MM.1S (cell line): ENCODE results near the gene FAM227B.

Experiments used
- DNase-seq: peaks from one replicate; pipeline ENCODE4 v3.0.0-alpha.2; 2015
- H2AFZ ChIP-seq: fragments of 300-600 bp; sonication (generic); 2 replicates; pipeline ENCODE4 v1.6.0; 2016; ENCODE audit warnings: antibody characterized with exemption, low read length
- H3F3A ChIP-seq: fragments of 300-600 bp; sonication (generic); 2 replicates; pipeline ENCODE4 v1.6.1; 2016; ENCODE audit warnings: mild to moderate bottlenecking, antibody characterized with exemption, low read length, moderate library complexity, mixed read lengths; ENCODE audit not compliant: insufficient read depth
- H3K27ac ChIP-seq: fragments of 300-600 bp; sonication (generic); 2 replicates; pipeline ENCODE4 v1.5.1; 2016; ENCODE audit warnings: mild to moderate bottlenecking, low read length
- H3K27me3 ChIP-seq: fragments of 300-600 bp; sonication (generic); replicated peaks from 2 replicates; pipeline ENCODE4 v1.6.0; 2016; ENCODE audit warnings: low read length; ENCODE audit not compliant: insufficient read depth
- H3K36me3 ChIP-seq: fragments of 300-600 bp; sonication (generic); replicated peaks from 2 replicates; pipeline ENCODE4 v1.6.1; 2016; ENCODE audit warnings: mild to moderate bottlenecking, low read length, mixed read lengths; ENCODE audit not compliant: insufficient read depth
- H3K4me1 ChIP-seq: fragments of 300-600 bp; sonication (generic); 2 replicates; pipeline ENCODE4 v1.6.1; 2016; ENCODE audit warnings: low read length, mixed read lengths
- H3K4me2 ChIP-seq: fragments of 300-600 bp; sonication (generic); 2 replicates; pipeline ENCODE4 v1.6.0; 2016; ENCODE audit warnings: low read depth, low read length
- H3K4me3 ChIP-seq: fragments of 300-600 bp; sonication (generic); 2 replicates; pipeline ENCODE4 v1.5.1; 2016; ENCODE audit warnings: low read length, mixed read lengths
- H3K79me2 ChIP-seq: fragments of 300-600 bp; sonication (generic); 2 replicates; pipeline ENCODE4 v1.6.1; 2016; ENCODE audit warnings: mixed run types, low read length, mixed read lengths
- H3K9ac ChIP-seq: fragments of 300-600 bp; sonication (generic); 2 replicates; pipeline ENCODE4 v1.6.1; 2016; ENCODE audit warnings: low read length, mixed read lengths
- H3K9me2 ChIP-seq: fragments of 300-600 bp; sonication (generic); replicated peaks from 2 replicates; pipeline ENCODE4 v1.6.1; 2016; ENCODE audit warnings: mild to moderate bottlenecking, low read length, mixed read lengths; ENCODE audit not compliant: insufficient read depth
- H3K9me3 ChIP-seq: fragments of 300-600 bp; sonication (generic); replicated peaks from 2 replicates; pipeline ENCODE4 v1.6.1; 2016; ENCODE audit warnings: mild to moderate bottlenecking, low read length, mixed read lengths; ENCODE audit not compliant: insufficient read depth
- H4K20me1 ChIP-seq: fragments of 300-600 bp; sonication (generic); 2 replicates; pipeline ENCODE4 v1.6.1; 2016; ENCODE audit warnings: mild to moderate bottlenecking, low read length, moderate library complexity, mixed read lengths; ENCODE audit not compliant: insufficient read depth
- EZH2 ChIP-seq: fragments of 300-600 bp; sonication (generic); optimal IDR thresholded peaks from 2 replicates; pipeline ENCODE3; 2017; ENCODE audit warnings: low read depth, mild to moderate bottlenecking, antibody characterized with exemption, low read length, mixed read lengths
- EZH2phosphoT487 ChIP-seq: fragments of 300-600 bp; sonication (generic); IDR thresholded peaks from 2 replicates; pipeline ENCODE4 v1.6.1; 2018; ENCODE audit warnings: antibody characterized with exemption, low read length
- TF ChIP-seq, protein P1 (sequence below): fragments of 300-600 bp; sonication (generic); IDR thresholded peaks from 2 replicates; pipeline ENCODE4 v1.5.1; 2016; ENCODE audit warnings: antibody characterized with exemption, low read length, mixed read lengths

FAM227B gene

DNA sequence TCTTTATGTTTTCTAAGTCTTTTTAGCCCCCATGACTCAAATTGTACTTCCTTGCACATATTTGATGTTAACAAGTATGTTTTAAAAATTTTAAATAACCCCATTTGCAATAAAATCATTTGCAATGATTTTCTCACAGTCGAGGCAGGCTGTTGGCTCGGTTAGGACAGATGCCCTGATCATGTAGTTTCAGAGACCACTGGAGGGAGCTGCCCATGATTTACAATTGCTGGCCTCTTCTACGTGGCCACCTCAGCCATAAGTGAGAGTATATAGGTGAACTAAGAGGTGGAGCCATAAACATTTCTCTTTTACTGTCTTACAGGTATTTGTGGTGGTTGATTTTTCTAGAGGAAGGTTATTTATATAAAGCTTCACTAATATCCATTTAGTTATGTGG, 1.9 kb upstream of the FAM227B start:
- H3K27me3 ChIP-seq: no peaks in the 10 kb centered on the region
- H3K27ac ChIP-seq: no peak overlapping the region
- H3K79me2 ChIP-seq: peaks cover 31% of the 10 kb centered on the region
- H3K36me3 ChIP-seq: no peaks in the 10 kb centered on the region
- DNase-seq: no peak
- H3K4me2 ChIP-seq: 0 out of 2 replicates have a peak overlapping the region, but pooled peaks have one; percentile 55
- H3K9me2 ChIP-seq: no peaks in the 10 kb centered on the region
- no peaks in the 10 kb centered on the region for H3F3A ChIP-seq
- H3K9me3 ChIP-seq: no peaks in the 10 kb centered on the region
- H2AFZ ChIP-seq: no peak overlapping the region
- no peaks in the 10 kb centered on the region for H4K20me1 ChIP-seq
- H3K4me1 ChIP-seq: 0 out of 2 replicates have a peak, but pooled peaks cover 11% of the 10 kb centered on the region
- no peak overlapping the region for H3K4me3 ChIP-seq
- no peak overlapping the region for H3K9ac ChIP-seq
- TF ChIP-seq, protein P1, sequence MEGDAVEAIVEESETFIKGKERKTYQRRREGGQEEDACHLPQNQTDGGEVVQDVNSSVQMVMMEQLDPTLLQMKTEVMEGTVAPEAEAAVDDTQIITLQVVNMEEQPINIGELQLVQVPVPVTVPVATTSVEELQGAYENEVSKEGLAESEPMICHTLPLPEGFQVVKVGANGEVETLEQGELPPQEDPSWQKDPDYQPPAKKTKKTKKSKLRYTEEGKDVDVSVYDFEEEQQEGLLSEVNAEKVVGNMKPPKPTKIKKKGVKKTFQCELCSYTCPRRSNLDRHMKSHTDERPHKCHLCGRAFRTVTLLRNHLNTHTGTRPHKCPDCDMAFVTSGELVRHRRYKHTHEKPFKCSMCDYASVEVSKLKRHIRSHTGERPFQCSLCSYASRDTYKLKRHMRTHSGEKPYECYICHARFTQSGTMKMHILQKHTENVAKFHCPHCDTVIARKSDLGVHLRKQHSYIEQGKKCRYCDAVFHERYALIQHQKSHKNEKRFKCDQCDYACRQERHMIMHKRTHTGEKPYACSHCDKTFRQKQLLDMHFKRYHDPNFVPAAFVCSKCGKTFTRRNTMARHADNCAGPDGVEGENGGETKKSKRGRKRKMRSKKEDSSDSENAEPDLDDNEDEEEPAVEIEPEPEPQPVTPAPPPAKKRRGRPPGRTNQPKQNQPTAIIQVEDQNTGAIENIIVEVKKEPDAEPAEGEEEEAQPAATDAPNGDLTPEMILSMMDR: no peak
- TF ChIP-seq EZH2: no peak
- no peak for TF ChIP-seq EZH2phosphoT487

DNA sequence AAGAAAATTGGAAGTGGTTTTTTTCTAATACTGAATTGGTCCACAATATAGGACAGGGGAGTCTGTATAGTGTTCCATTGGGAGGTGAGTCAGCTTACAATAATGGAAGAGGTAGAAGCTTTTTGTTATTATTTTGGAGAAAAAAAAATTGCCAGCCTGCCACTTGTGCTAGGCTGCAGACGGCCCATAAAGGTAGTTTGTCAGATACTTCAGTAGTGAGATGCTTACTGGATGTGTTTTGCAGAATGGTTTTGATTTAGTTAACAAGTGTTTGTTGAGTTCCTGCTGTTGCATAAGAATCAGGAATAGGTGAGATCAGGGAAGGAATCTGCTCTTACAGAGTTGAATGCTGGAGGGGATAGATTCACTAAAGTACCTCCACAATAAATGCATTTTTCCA, 1.3 kb upstream of the FAM227B start:
- Histone ChIP-seq H3K9ac (peak overlapping the region; percentile 88; the same call in 1 of the 2 replicates), H4K20me1 (no peaks in the 10 kb centered on the region), H3K9me3 (no peaks in the 10 kb centered on the region), H3K4me2 (peak overlapping the region; percentile 55), H3K27me3 (no peaks in the 10 kb centered on the region), H3F3A (no peaks in the 10 kb centered on the region), H2AFZ (peak overlapping the region; percentile 69; the same call in 1 of the 2 replicates), H3K36me3 (no peaks in the 10 kb centered on the region), H3K79me2 (peaks cover 31% of the 10 kb centered on the region), H3K9me2 (no peaks in the 10 kb centered on the region), H3K4me3 (peak overlapping the region; percentile 89), H3K27ac (no peak overlapping the region), H3K4me1 (0 out of 2 replicates have a peak, but pooled peaks cover 11% of the 10 kb centered on the region)
- TF ChIP-seq EZH2phosphoT487 (no peak), EZH2 (no peak)
- TF ChIP-seq, protein P1: no peak
- no peak for DNase-seq

DNA sequence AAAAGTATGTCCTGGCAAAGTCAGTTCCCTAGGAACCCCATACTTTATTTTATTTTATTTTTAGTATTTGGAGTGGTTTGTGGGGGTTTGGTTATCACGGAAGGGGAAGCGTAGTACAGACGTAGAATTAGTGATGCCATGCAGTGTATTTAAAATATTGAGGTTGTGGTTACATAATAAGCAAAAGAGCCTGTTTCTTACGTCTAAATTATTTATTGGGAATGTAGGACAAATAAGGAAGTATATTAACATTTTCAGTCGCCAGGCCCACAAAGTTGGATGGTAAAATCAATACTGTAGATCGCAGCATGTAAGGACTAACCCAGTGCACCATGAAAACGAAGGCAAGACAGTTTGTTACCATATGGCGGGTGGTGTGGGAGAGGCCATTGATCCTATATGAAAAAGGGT, 788 bp upstream of the FAM227B start:
- Histone ChIP-seq H2AFZ (peak overlapping the region; percentile 69), H3K9me2 (no peaks in the 10 kb centered on the region)

More for the DNA sequence above, 788 bp upstream of the FAM227B start:
- TF ChIP-seq, protein P1: no peak
- no peak for TF ChIP-seq EZH2
- Histone ChIP-seq H3K9me3 (no peaks in the 10 kb centered on the region), H3K4me3 (peak overlapping the region; percentile 89), H3K79me2 (peaks cover 31% of the 10 kb centered on the region), H3K9ac (peak overlapping the region; percentile 88), H3K27me3 (no peaks in the 10 kb centered on the region), H3K4me1 (0 out of 2 replicates have a peak, but pooled peaks cover 11% of the 10 kb centered on the region), H4K20me1 (no peaks in the 10 kb centered on the region), H3K36me3 (no peaks in the 10 kb centered on the region), H3F3A (no peaks in the 10 kb centered on the region), H3K4me2 (peak overlapping the region; percentile 55), H3K27ac (peak overlapping the region; percentile 60; the same call in 1 of the 2 replicates)
- DNase-seq: peak; percentile 10
